Epithelial cell of esophagus (primary cell): ENCODE data around the gene GABRG1.

ENCODE experiments used
- DNase-seq: peaks from one replicate; pipeline ENCODE4 v3.0.0; 2010; ENCODE audit warnings: low read depth
- H3K4me3 ChIP-seq: 2 replicates; pipeline ENCODE4 v1.5.1; 2011; ENCODE audit warnings: mild to moderate bottlenecking, low read length, control low read depth
- TF ChIP-seq, protein P1 (sequence below): IDR thresholded peaks from 2 replicates; pipeline ENCODE4 v1.5.1; 2011; ENCODE audit warnings: low read depth, mild to moderate bottlenecking, low read length, control low read depth, inconsistent platforms; ENCODE audit not compliant: insufficient read depth; ENCODE audit errors: missing control alignments

The GABRG1 gene

DNA sequence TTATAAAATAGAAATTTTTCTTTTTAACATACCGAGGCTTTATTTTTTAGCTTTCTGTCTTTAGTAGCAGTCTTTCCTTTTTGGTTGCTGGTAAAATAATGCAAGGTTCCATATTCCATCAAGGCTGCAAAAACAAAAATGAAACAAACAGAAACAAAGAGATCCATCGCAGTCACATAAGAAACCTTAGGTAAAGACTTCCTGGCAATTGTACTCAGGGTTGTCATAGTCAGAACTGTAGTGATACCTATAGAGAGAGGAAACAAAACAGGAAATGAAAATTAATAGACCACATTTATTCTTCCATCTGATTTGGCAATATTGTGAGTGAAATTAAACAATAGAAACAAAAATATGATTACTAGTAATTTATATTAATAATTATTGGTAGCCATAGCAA lies 72.5 kb downstream of the GABRG1 start:
- H3K4me3 ChIP-seq, result no peak overlapping the region
- TF ChIP-seq, protein P1, sequence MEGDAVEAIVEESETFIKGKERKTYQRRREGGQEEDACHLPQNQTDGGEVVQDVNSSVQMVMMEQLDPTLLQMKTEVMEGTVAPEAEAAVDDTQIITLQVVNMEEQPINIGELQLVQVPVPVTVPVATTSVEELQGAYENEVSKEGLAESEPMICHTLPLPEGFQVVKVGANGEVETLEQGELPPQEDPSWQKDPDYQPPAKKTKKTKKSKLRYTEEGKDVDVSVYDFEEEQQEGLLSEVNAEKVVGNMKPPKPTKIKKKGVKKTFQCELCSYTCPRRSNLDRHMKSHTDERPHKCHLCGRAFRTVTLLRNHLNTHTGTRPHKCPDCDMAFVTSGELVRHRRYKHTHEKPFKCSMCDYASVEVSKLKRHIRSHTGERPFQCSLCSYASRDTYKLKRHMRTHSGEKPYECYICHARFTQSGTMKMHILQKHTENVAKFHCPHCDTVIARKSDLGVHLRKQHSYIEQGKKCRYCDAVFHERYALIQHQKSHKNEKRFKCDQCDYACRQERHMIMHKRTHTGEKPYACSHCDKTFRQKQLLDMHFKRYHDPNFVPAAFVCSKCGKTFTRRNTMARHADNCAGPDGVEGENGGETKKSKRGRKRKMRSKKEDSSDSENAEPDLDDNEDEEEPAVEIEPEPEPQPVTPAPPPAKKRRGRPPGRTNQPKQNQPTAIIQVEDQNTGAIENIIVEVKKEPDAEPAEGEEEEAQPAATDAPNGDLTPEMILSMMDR, result no peak
- no peak for DNase-seq

DNA sequence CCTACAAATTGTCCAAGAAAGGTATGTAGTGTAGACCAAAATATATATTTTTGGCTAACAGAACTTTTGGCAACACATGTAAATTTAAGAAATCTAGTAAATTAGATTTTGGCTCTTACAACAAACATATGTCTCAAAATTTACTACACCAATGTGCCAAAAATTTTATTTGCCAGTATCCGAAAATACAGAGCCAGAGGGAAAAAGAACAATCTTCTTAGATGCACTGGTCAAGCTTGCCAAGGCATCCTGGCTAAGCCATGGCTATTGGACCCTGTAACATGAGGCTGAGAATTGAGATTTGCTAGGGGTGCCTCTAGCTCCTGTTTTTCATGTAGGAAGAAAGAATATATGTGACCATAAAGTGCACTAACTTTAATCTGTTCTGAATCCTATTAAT lies 91.8 kb downstream of the GABRG1 start:
- no peak for DNase-seq
- TF ChIP-seq, protein P1, result no peak
- H3K4me3 ChIP-seq, result no peak overlapping the region

DNA sequence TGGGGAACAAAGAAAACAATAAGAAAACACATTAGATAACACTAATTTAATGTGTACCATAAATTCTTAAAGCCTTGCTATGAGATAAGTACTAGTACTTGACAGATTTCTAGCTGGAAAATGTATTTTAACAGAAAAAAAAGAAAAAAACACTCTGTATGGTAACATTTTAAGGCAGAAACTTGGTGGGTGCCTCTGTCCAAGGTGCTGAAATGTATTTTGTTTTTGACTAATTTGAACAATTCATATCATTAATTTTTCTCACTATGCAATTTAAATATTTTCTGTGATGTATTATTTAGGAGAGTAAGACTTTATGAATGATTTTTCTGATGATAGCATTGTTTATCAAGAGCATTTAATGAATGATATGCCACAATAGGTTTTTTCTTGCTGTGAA lies 107.5 kb downstream of the GABRG1 start:
- TF ChIP-seq, protein P1, result no peak
- no peak overlapping the region for H3K4me3 ChIP-seq
- no peak for DNase-seq

DNA sequence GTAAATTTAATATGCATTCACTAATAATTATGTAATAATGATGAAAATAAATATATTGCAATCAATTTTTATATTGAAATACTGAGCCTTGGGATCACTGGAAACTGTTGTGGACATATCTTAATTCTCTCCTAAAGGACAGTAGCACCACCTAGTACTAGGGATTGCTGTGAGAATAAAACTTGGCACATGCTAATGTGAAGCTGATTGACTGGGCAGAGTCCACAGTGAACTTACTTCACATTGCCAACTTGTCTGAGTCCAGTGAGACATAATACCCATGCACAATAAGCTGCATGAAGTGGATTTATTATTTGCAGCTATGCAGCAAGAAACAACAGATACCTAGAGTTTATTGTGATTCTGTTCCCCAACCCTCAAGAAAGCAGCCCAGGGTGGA lies 131.1 kb downstream of the GABRG1 start:
- no peak overlapping the region for H3K4me3 ChIP-seq
- TF ChIP-seq, protein P1, result no peak
- DNase-seq, result no peak

DNA sequence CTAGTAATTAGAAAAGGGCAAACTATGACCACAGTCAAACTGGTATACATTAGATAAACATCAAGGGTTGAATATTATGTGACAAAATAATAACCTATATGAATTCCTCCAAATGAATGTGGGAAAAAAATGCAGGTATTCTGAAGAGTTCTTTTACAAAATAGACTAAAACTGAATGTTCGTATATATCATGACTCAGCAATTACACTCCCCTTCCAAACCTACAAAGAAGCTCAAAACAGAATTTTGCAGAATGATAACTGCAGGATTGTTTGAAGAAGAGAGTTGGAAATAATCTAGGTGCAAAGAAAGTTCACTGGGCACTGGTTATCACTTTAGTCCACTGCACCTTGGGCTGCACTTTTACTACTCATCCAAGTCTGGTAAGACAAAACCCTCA lies 134.1 kb downstream of the GABRG1 start:
- DNase-seq, result no peak
- TF ChIP-seq, protein P1, result no peak
- H3K4me3 ChIP-seq, result no peak overlapping the region

DNA sequence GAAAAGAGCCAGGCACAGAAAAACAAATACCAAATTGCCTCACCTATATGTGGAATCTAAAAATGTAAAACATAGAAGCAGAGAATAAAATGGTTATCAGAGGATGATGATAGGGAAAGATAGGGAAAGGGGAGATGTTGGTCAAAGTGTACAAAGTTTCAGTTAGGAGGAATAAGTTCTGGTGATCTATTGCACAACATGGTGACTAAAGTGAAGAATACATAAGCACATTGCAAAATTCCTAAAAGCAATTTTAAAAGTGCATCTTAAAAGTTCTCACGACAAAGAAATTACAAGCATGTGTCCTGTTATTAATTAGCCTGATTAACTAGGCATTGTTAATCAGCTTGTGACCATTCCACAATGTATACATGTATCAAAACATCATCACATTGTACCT lies 136.0 kb downstream of the GABRG1 start:
- TF ChIP-seq, protein P1, result no peak
- H3K4me3 ChIP-seq, result no peak overlapping the region
- no peak for DNase-seq
